ENCODE results near the gene DGKB. TPM values are rescaled to one million over a fixed set of nuclear protein-coding genes. Genes with fewer than 3 reads are reported as not detected.

The DGKB gene
- polyA plus RNA-seq, 1 of the 3 experiments (the other 2 are of a cell fraction): 2.1 TPM

GRCh38 chr7:14137676-14138075 lies 764.9 kb downstream of the DGKB start:
- H3K27me3 ChIP-seq (ENCODE audit: insufficient read depth): no peaks in the 10 kb centered on the region
- DNase-seq: no peak
- H3K9me2 ChIP-seq: no peaks in the 10 kb centered on the region
- WGBS (ENCODE audit: low lambda C conversion rate): 62% methylated on average over 2 of the region's 2 CpGs
- H3K27ac ChIP-seq (ENCODE audit: low read depth in 2 of 2, low read length in 1 of 2): no peak overlapping the region
- H3K9me3 ChIP-seq: no peaks in the 10 kb centered on the region
- H4K20me1 ChIP-seq (ENCODE audit: insufficient read depth): no peaks in the 10 kb centered on the region
- no peak overlapping the region for H2AFZ ChIP-seq (ENCODE audit: low read depth)
- TF ChIP-seq NFIC (IDR thresholded peaks at IDR 0.05; ENCODE audit: borderline replicate concordance) (no peak), REST (IDR thresholded peaks at IDR 0.05; ENCODE audit: low read depth, low read length) (no peak), USF2 (IDR thresholded peaks at IDR 0.05; ENCODE audit: borderline replicate concordance, low read depth, low read length) (no peak), GABPA (IDR thresholded peaks at IDR 0.05; ENCODE audit: low read depth) (no peak), TEAD4 (IDR thresholded peaks at IDR 0.05; ENCODE audit: borderline replicate concordance, insufficient read depth) (no peak)
- CTCF ChIA-PET: interaction anchor here (1.1 to 1.2 kb wide), 2 partner anchors 9 to 315 kb away, joined by 3 read pairs; no protein-coding TSS in a partner anchor
- no peaks in the 10 kb centered on the region for H3K36me3 ChIP-seq (replicated peaks in 1 of 2; ENCODE audit: control insufficient read depth in 1 of 2, insufficient read depth in 2 of 2, low read length in 1 of 2)
- no peaks in the 10 kb centered on the region for H3F3A ChIP-seq (replicated peaks; ENCODE audit: insufficient read depth)
- no peak overlapping the region for H3K4me3 ChIP-seq (ENCODE audit: low read depth in 2 of 2, low read length in 1 of 2)
- no peaks in the 10 kb centered on the region for H3K79me2 ChIP-seq (ENCODE audit: insufficient read depth)
- no peak overlapping the region for H3K4me2 ChIP-seq
- POLR2A ChIA-PET: no interaction called here
- H3K9ac ChIP-seq: no peak overlapping the region
- H3K4me1 ChIP-seq (ENCODE audit: control insufficient read depth in 1 of 2, insufficient read depth in 2 of 2, low read depth in 1 of 2, low read length in 1 of 2): no peaks in the 10 kb centered on the region

- TF ChIP-seq RAD21 (IDR thresholded peaks at IDR 0.05; ENCODE audit: low read length): no peak
- Histone ChIP-seq H3K9me3 (no peaks in the 10 kb centered on the region), H3K4me1 (ENCODE audit: control insufficient read depth in 1 of 2, insufficient read depth in 2 of 2, low read depth in 1 of 2, low read length in 1 of 2) (no peaks in the 10 kb centered on the region), H3K4me3 (ENCODE audit: low read depth in 2 of 2, low read length in 1 of 2) (no peak overlapping the region), H3K79me2 (ENCODE audit: insufficient read depth) (no peaks in the 10 kb centered on the region), H3K9ac (no peak overlapping the region), H3K4me2 (no peak overlapping the region), H3K36me3 (replicated peaks in 1 of 2; ENCODE audit: control insufficient read depth in 1 of 2, insufficient read depth in 2 of 2, low read length in 1 of 2) (no peaks in the 10 kb centered on the region), H3K27me3 (ENCODE audit: insufficient read depth) (no peaks in the 10 kb centered on the region), H2AFZ (ENCODE audit: low read depth) (no peak overlapping the region), H3K27ac (ENCODE audit: low read depth in 2 of 2, low read length in 1 of 2) (no peak overlapping the region), H3F3A (replicated peaks; ENCODE audit: insufficient read depth) (no peaks in the 10 kb centered on the region), H4K20me1 (ENCODE audit: insufficient read depth) (no peaks in the 10 kb centered on the region), H3K9me2 (no peaks in the 10 kb centered on the region)
- 50% methylated on average over 1 of the region's 1 CpG for WGBS (ENCODE audit: low lambda C conversion rate)
- no peak for DNase-seq
- POLR2A ChIA-PET: no interaction called here
- CTCF ChIA-PET: no interaction called here
Measured at GRCh38 chr7:14133752-14134151, 768.8 kb downstream of the DGKB start.

- H3K9me3 ChIP-seq: no peaks in the 10 kb centered on the region
- no peaks in the 10 kb centered on the region for H3F3A ChIP-seq (replicated peaks; ENCODE audit: insufficient read depth)
- H3K79me2 ChIP-seq (ENCODE audit: insufficient read depth): no peaks in the 10 kb centered on the region
- H3K27ac ChIP-seq (ENCODE audit: low read depth in 2 of 2, low read length in 1 of 2): no peak overlapping the region
- 90% methylated on average over 3 of the region's 3 CpGs for WGBS (ENCODE audit: low lambda C conversion rate)
- CTCF ChIA-PET: interaction anchor here (2.7 kb wide), 1 partner anchor 11 kb away, joined by 7 read pairs; no protein-coding TSS in a partner anchor
- no peaks in the 10 kb centered on the region for H3K27me3 ChIP-seq (ENCODE audit: insufficient read depth)
- H3K36me3 ChIP-seq (replicated peaks in 1 of 2; ENCODE audit: control insufficient read depth in 1 of 2, insufficient read depth in 2 of 2, low read length in 1 of 2): no peaks in the 10 kb centered on the region
- no peaks in the 10 kb centered on the region for H4K20me1 ChIP-seq (ENCODE audit: insufficient read depth)
- no peak overlapping the region for H3K9ac ChIP-seq
- POLR2A ChIA-PET: no interaction called here
- DNase-seq: no peak
- no peaks in the 10 kb centered on the region; a peak in 1 of 4 replicates for H3K4me1 ChIP-seq (ENCODE audit: control insufficient read depth in 1 of 2, insufficient read depth in 2 of 2, low read depth in 1 of 2, low read length in 1 of 2)
- no peaks in the 10 kb centered on the region for H3K9me2 ChIP-seq
- H3K4me3 ChIP-seq (ENCODE audit: low read depth in 2 of 2, low read length in 1 of 2): no peak overlapping the region
- H2AFZ ChIP-seq (ENCODE audit: low read depth): no peak overlapping the region
- no peak overlapping the region for H3K4me2 ChIP-seq
- no peak for TF ChIP-seq CTCF (IDR thresholded peaks at IDR 0.05)
- TF ChIP-seq RFX5 (IDR thresholded peaks at IDR 0.05; ENCODE audit: low read length): no peak
- no peak for TF ChIP-seq FOXJ3 (CRISPR knock-in tag; IDR thresholded peaks at IDR 0.05)
- no peak for TF ChIP-seq MAX (IDR thresholded peaks at IDR 0.05; ENCODE audit: low read depth)
- TF ChIP-seq IRF3 (IDR thresholded peaks at IDR 0.05; ENCODE audit: low read depth, low read length): no peak
- no peak for TF ChIP-seq JUND (IDR thresholded peaks at IDR 0.05)
- no peak for TF ChIP-seq RXRA (IDR thresholded peaks at IDR 0.05; ENCODE audit: borderline replicate concordance, low read depth)
- no peak for TF ChIP-seq FOXM1 (IDR thresholded peaks at IDR 0.05; ENCODE audit: low read depth)
Measured at GRCh38 chr7:14125998-14126397, 776.6 kb downstream of the DGKB start.

Measured in SK-N-SH (cell line).